ENCODE measurements around the gene AHSA1.

DNA sequence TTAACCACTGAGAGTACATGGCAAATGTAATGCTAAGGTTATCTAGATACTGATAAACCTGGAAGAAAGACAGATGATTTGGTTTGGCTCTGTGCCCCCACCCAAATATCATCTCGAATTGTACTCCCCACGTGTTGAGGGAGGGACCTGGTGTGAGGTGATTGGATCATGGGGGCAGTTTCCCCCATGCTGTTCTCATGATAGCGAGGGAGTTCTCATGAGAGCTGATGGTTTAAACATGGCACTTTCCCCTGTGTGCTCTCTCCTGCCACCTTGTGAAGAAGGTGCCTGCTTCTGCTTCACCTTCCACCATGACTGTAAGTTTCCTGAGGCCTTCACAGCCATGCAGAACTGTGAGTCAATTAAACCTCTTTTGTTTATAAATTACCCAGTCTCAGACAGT lies 48.8 kb upstream of the AHSA1 start:
- TF ChIP-seq, protein P1, sequence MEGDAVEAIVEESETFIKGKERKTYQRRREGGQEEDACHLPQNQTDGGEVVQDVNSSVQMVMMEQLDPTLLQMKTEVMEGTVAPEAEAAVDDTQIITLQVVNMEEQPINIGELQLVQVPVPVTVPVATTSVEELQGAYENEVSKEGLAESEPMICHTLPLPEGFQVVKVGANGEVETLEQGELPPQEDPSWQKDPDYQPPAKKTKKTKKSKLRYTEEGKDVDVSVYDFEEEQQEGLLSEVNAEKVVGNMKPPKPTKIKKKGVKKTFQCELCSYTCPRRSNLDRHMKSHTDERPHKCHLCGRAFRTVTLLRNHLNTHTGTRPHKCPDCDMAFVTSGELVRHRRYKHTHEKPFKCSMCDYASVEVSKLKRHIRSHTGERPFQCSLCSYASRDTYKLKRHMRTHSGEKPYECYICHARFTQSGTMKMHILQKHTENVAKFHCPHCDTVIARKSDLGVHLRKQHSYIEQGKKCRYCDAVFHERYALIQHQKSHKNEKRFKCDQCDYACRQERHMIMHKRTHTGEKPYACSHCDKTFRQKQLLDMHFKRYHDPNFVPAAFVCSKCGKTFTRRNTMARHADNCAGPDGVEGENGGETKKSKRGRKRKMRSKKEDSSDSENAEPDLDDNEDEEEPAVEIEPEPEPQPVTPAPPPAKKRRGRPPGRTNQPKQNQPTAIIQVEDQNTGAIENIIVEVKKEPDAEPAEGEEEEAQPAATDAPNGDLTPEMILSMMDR (IDR thresholded peaks at IDR 0.05), result no peak
- no peak for TF ChIP-seq EP300 (IDR thresholded peaks at IDR 0.05)
